ENCODE results near the gene CIB2.

Gene CIB2

GRCh38 chr15:78063970-78064385 is 67.3 kb downstream of the CIB2 start:
- no peak for DNase-seq

- DNase-seq, result no peak
Measured at GRCh38 chr15:78063217-78063616, 68.0 kb downstream of the CIB2 start.

GRCh38 chr15:78061963-78062427 is 69.2 kb downstream of the CIB2 start:
- DNase-seq, result no peak

GRCh38 chr15:78060232-78060631 is 71.0 kb downstream of the CIB2 start:
- no peak for DNase-seq

GRCh38 chr15:78059110-78059839 is 72.0 kb downstream of the CIB2 start:
- no peak for DNase-seq

- DNase-seq, result no peak
Measured at GRCh38 chr15:78058401-78058935, 72.8 kb downstream of the CIB2 start.

GRCh38 chr15:78057803-78058202 is 73.4 kb downstream of the CIB2 start:
- no peak for DNase-seq

GRCh38 chr15:78056714-78057269 is 74.5 kb downstream of the CIB2 start:
- DNase-seq, result no peak

GRCh38 chr15:78055919-78056713 is 75.1 kb downstream of the CIB2 start:
- DNase-seq, result no peak

- no peak for DNase-seq
Measured at GRCh38 chr15:78054966-78055365, 76.3 kb downstream of the CIB2 start.

Measured in NCI-H2107 (cell line).